ENCODE results near the gene IL12RB1. TPM values are rescaled to one million over a fixed set of nuclear protein-coding genes. Genes with fewer than 3 reads are reported as not detected.
"Not testable (repeated sequence)": the region's sequence is repeated elsewhere in the genome, so short reads cannot be mapped to it uniquely, and the experiment has no call there.

Gene IL12RB1
- total and polyA plus RNA-seq, 3 experiments from 2014 or later: 18.9 to 43.2 (median 19.6) TPM

DNA sequence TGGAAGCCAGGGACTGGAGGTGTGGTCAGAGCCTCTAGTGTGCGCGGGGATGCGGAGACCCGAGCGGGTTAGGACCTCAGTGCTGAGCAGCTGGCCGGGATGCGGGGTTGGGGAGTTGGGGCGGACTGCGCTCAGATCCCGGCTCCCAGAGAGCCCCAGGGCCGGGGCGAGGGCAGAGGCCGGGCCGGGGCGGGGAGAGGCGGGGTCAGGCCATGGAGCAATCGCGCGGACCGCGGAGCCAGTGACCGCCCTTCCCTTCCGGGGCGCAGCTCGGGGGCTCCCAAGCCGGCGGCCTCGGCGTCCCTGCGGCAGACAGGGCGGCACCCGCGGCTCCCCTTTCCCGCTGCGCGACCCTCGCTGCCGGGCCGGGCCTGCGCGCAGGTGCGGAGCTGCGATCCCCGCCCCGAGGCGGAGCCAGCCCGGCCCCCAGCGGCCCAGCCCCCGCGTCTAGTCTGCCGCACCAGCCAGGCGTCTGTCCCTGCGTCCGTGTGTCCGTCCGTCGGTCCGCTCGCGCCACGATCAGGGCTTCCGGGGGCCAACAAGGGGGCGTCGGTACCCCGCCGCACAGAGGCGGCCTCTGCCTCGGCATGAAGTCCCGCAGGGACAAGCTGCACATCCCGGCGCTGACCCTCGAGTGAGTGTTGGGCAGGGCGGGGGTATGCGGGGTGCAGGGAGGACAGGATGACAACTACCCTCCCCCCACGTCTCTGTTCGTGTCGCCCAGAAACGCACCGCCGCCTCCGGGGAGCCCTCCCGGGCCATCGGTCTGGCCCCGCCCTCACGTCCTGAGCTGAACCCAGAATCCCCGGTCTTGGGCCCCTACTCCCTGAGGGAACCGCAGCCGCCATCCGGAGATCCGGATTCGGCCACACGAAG, 23.2 kb upstream of the IL12RB1 start:
- peak overlapping the region; percentile 51 for H3K27ac ChIP-seq (ENCODE audit: low read depth, low read length)
- H3K4me1 ChIP-seq (ENCODE audit: insufficient read depth, low read length): peaks cover 13% of the 10 kb centered on the region
- peak overlapping the region in 5 of 8 donors; percentile 59 to 92 (median 89) for H3K27ac Mint-ChIP-seq
- no peaks in the 10 kb centered on the region for H3K9me3 ChIP-seq (ENCODE audit: low read length)
- ChIA-PET POLR2A (interaction anchor here (0.5 to 2.5 kb wide), 10 partner anchors 10 to 169 kb away, joined by 3 to 18 read pairs (median 3); partner anchors contain the start of genes IL12RB1, MAST3 and MPV17L2), CTCF (interaction anchor here (0.8 to 5.6 kb wide), 16 partner anchors 10 to 218 kb away, joined by 3 to 28 read pairs (median 6); partner anchors contain the start of genes ARRDC2, IL12RB1, MAST3 and PIK3R2)
- peaks cover 16 to 30% (median 18%) of the 10 kb centered on the region in 3 donors for H3K4me1 Mint-ChIP-seq
- no peaks in the 10 kb centered on the region for H3K27me3 Mint-ChIP-seq
- peak overlapping the region; percentile 61 for H3K4me3 ChIP-seq (ENCODE audit: low read length)
- peak; percentile 31 to 68 (median 46) for DNase-seq
- H3K27me3 ChIP-seq (ENCODE audit: insufficient read depth, low read length, poor library complexity, severe bottlenecking): no peaks in the 10 kb centered on the region
- H3K36me3 ChIP-seq (ENCODE audit: insufficient read depth, low read length): no peaks in the 10 kb centered on the region
- peaks cover 0 to 6% (median 0%) of the 10 kb centered on the region in 3 donors for H3K36me3 Mint-ChIP-seq
- H3K4me3 Mint-ChIP-seq: peak overlapping the region; percentile 73 to 93 (median 86)
- no peaks in the 10 kb centered on the region for H3K9me3 Mint-ChIP-seq

DNA sequence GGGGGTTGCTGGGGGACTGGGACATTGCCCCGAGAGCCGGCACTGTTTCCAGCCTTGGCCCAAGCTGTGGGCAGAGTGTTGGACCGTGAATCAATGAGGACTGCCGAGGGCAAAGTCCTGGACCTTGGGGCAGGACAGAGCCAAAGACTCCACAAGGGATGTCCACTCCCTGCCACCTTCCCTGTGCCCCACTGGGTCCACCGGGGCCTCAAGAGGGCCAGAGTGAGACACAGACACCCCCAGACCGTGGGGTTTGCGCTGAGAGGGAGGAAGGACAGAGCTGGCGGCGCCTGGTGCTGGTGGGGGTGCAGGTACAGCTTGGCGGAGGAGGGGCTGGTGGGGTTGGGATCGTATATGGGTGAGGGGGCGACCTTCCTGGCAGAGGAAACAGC, 22.6 kb upstream of the IL12RB1 start:
- Mint-ChIP-seq H3K4me3 (peak overlapping the region; percentile 67 to 93 (median 80)), H3K9me3 (no peaks in the 10 kb centered on the region), H3K36me3 (peaks cover 0 to 5% (median 0%) of the 10 kb centered on the region in 3 donors), H3K27me3 (no peaks in the 10 kb centered on the region), H3K4me1 (peaks cover 18 to 35% (median 21%) of the 10 kb centered on the region in 3 donors), H3K27ac (peak overlapping the region in 7 of 8 donors; percentile 59 to 96 (median 89))
- CTCF ChIA-PET: interaction anchor here (1.6 to 5.6 kb wide), 8 partner anchors 10 to 143 kb away, joined by 5 to 28 read pairs (median 11); partner anchors contain the start of genes ARRDC2, IL12RB1 and MAST3
- Histone ChIP-seq H3K4me3 (ENCODE audit: low read length) (peak overlapping the region; percentile 61), H3K36me3 (ENCODE audit: insufficient read depth, low read length) (no peaks in the 10 kb centered on the region), H3K9me3 (ENCODE audit: low read length) (no peaks in the 10 kb centered on the region), H3K4me1 (ENCODE audit: insufficient read depth, low read length) (peaks cover 20% of the 10 kb centered on the region), H3K27ac (ENCODE audit: low read depth, low read length) (peak overlapping the region; percentile 51), H3K27me3 (ENCODE audit: insufficient read depth, low read length, poor library complexity, severe bottlenecking) (no peaks in the 10 kb centered on the region)
- DNase-seq: no peak
- POLR2A ChIA-PET: interaction anchor here (0.5 to 2.5 kb wide), 8 partner anchors 10 to 172 kb away, joined by 3 to 18 read pairs (median 3); partner anchors contain the start of genes ARRDC2, JUND and MAST3

- no peaks in the 10 kb centered on the region for H3K9me3 ChIP-seq (ENCODE audit: low read length)
These were observed 22.2 kb upstream of the IL12RB1 start for GRCh38 chr19:18108897-18109296.

DNA sequence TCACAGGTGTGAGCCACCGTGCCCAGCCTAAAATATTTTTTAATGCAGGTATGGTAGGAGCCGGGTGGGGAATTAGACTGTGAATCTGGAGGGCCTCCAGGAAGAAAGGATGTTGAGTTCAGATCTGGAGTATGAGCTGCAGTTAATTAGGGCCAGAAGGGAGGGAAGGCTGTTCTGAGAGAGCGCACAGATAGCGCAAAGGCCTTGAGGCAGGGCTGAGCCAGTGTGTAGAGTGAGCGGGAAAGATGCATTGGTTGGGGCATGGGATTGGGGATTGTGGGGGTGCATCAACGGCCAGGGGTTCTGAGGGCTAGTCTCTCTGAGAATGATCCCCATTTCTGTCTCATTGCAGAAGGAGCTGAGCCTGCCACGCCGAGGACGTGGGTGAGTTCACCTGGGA, 20.5 kb upstream of the IL12RB1 start:
- H3K4me3 Mint-ChIP-seq: peak overlapping the region in 3 of 7 donors; percentile 0 to 32 (median 32)
- Histone ChIP-seq H3K4me3 (ENCODE audit: low read length) (no peak overlapping the region), H3K27ac (ENCODE audit: low read depth, low read length) (no peak overlapping the region), H3K9me3 (ENCODE audit: low read length) (no peaks in the 10 kb centered on the region), H3K27me3 (ENCODE audit: insufficient read depth, low read length, poor library complexity, severe bottlenecking) (no peaks in the 10 kb centered on the region), H3K4me1 (ENCODE audit: insufficient read depth, low read length) (peaks cover 23% of the 10 kb centered on the region), H3K36me3 (ENCODE audit: insufficient read depth, low read length) (no peaks in the 10 kb centered on the region)
- peaks cover 0 to 1% (median 0%) of the 10 kb centered on the region in 3 donors for H3K36me3 Mint-ChIP-seq
- no peaks in the 10 kb centered on the region for H3K9me3 Mint-ChIP-seq
- H3K27ac Mint-ChIP-seq: peak overlapping the region in 1 of 8 donors; percentile 33
- ChIA-PET CTCF (interaction anchor here (1.3 kb wide), 2 partner anchors 27 to 60 kb away, joined by 3 to 4 read pairs; no protein-coding TSS in a partner anchor), POLR2A (no interaction called here)
- no peak for DNase-seq
- peaks cover 18 to 33% (median 21%) of the 10 kb centered on the region in 3 donors for H3K4me1 Mint-ChIP-seq
- no peaks in the 10 kb centered on the region for H3K27me3 Mint-ChIP-seq

More at GRCh38 chr19:18108897-18109296, 22.2 kb upstream of the IL12RB1 start:
- H3K4me1 ChIP-seq (ENCODE audit: insufficient read depth, low read length): peaks cover 23% of the 10 kb centered on the region
- ChIA-PET POLR2A (interaction anchor here (0.6 to 1.8 kb wide), 5 partner anchors 11 to 173 kb away, joined by 3 to 7 read pairs (median 3); partner anchors contain the start of genes ARRDC2, JUND and MAST3), CTCF (interaction anchor here (1.6 to 5.6 kb wide), 4 partner anchors 9 to 59 kb away, joined by 5 to 28 read pairs (median 13); no protein-coding TSS in a partner anchor)
- H3K36me3 Mint-ChIP-seq: peaks cover 0 to 4% (median 0%) of the 10 kb centered on the region in 3 donors
- no peak for DNase-seq
- no peaks in the 10 kb centered on the region for H3K27me3 ChIP-seq (ENCODE audit: insufficient read depth, low read length, poor library complexity, severe bottlenecking)
- H3K4me1 Mint-ChIP-seq: peaks cover 19 to 37% (median 24%) of the 10 kb centered on the region in 3 donors
- H3K9me3 Mint-ChIP-seq: no peaks in the 10 kb centered on the region
- no peaks in the 10 kb centered on the region for H3K36me3 ChIP-seq (ENCODE audit: insufficient read depth, low read length)
- H3K27me3 Mint-ChIP-seq: no peaks in the 10 kb centered on the region
- peak overlapping the region; percentile 51 for H3K27ac ChIP-seq (ENCODE audit: low read depth, low read length)
- H3K27ac Mint-ChIP-seq: peak overlapping the region in 7 of 8 donors; percentile 68 to 96 (median 89)
- H3K4me3 Mint-ChIP-seq: peak overlapping the region; percentile 67 to 93 (median 80)
- no peak overlapping the region for H3K4me3 ChIP-seq (ENCODE audit: low read length)

- H3K27ac ChIP-seq (ENCODE audit: low read depth, low read length); H3K27me3 ChIP-seq (ENCODE audit: insufficient read depth, low read length, poor library complexity, severe bottlenecking); H3K9me3 ChIP-seq (ENCODE audit: low read length); H3K27ac Mint-ChIP-seq; H3K9me3 Mint-ChIP-seq; DNase-seq; H3K36me3 Mint-ChIP-seq; H3K27me3 Mint-ChIP-seq; H3K36me3 ChIP-seq (ENCODE audit: insufficient read depth, low read length); H3K4me3 ChIP-seq (ENCODE audit: low read length): not testable (repeated sequence)
- peaks cover 12% of the 10 kb centered on the region for H3K4me1 ChIP-seq (ENCODE audit: insufficient read depth, low read length)
- Mint-ChIP-seq H3K4me3 (peak overlapping the region in 1 of 7 donors; percentile 12), H3K4me1 (peaks cover 17 to 23% (median 21%) of the 10 kb centered on the region in 3 donors)
- ChIA-PET CTCF (interaction anchor here (1.5 to 3.1 kb wide), 2 partner anchors 7 to 98 kb away, joined by 3 to 19 read pairs; no protein-coding TSS in a partner anchor), POLR2A (interaction anchor here (1.4 to 1.7 kb wide), 2 partner anchors 12 to 14 kb away, joined by 5 to 6 read pairs; no protein-coding TSS in a partner anchor)
These were observed 18.5 kb upstream of the IL12RB1 start for GRCh38 chr19:18105259-18105658.

DNA sequence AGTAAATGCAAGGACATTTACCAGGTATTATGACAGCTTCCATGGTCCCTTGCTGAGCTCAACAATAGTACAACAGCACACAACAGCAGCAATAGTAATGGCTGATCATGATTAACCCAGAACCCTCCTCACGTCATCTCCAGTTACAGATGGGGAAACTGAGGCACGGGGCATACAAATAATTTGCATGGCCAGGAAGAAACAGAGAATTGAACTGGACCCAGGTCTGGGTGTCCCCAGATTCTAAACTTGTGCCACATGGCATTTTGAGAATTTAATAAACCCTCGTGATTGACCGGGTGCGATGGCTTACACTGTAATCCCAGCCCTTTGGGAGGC, 18.0 kb upstream of the IL12RB1 start:
- Histone ChIP-seq H3K27me3 (ENCODE audit: insufficient read depth, low read length, poor library complexity, severe bottlenecking) (no peaks in the 10 kb centered on the region), H3K4me1 (ENCODE audit: insufficient read depth, low read length) (peaks cover 12% of the 10 kb centered on the region), H3K9me3 (ENCODE audit: low read length) (no peaks in the 10 kb centered on the region), H3K27ac (ENCODE audit: low read depth, low read length) (no peak overlapping the region), H3K36me3 (ENCODE audit: insufficient read depth, low read length) (no peaks in the 10 kb centered on the region), H3K4me3 (ENCODE audit: low read length) (peak overlapping the region; percentile 63)
- H3K36me3 Mint-ChIP-seq: peaks cover 0 to under 1% (median 0%) of the 10 kb centered on the region in 3 donors
- no peak for DNase-seq
- peak overlapping the region; percentile 68 to 80 (median 75) for H3K4me3 Mint-ChIP-seq
- peaks cover 17 to 23% (median 23%) of the 10 kb centered on the region in 3 donors for H3K4me1 Mint-ChIP-seq
- ChIA-PET CTCF (interaction anchor here (1.5 to 3.1 kb wide), 2 partner anchors 8 to 97 kb away, joined by 3 to 19 read pairs; no protein-coding TSS in a partner anchor), POLR2A (interaction anchor here (1.4 to 1.7 kb wide), 2 partner anchors 12 to 14 kb away, joined by 5 to 6 read pairs; no protein-coding TSS in a partner anchor)
- H3K27ac Mint-ChIP-seq: peak overlapping the region; percentile 54 to 89 (median 81)
- H3K9me3 Mint-ChIP-seq: no peaks in the 10 kb centered on the region
- no peaks in the 10 kb centered on the region for H3K27me3 Mint-ChIP-seq

DNA sequence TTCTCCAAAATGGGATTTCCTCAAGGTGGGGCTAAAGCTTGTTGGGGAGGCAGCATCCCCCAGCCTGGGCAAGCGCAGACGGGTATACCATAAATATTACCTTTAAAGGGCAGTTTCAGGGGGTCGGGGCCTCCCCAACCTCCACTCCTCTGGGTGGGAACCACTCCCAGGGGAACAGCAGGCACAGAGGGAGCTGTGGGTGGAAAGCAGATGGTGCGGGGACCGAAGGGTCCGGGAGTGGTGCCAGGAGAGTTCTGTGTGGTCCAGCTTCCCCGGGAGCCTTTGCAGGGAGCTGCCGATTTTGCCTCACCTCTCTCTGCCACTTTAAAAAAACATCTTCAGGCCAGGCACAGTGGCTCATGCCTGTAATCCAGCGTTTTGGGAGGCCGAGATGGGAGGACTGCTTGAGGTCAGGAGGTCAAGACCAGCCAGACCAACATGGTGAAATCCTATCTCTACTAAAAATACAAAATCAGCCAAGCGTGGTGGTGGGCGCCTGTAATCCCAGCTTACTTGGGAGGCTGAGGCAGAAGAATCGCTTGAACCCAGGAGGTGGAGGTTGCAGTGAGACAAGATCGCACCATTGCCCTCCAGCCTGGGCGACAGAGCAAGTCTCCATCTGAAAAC, 16.3 kb upstream of the IL12RB1 start:
- Histone ChIP-seq H3K4me1 (ENCODE audit: insufficient read depth, low read length) (peaks cover 28% of the 10 kb centered on the region), H3K27ac (ENCODE audit: low read depth, low read length) (no peak overlapping the region), H3K36me3 (ENCODE audit: insufficient read depth, low read length) (no peaks in the 10 kb centered on the region), H3K4me3 (ENCODE audit: low read length) (no peak overlapping the region), H3K27me3 (ENCODE audit: insufficient read depth, low read length, poor library complexity, severe bottlenecking) (no peaks in the 10 kb centered on the region), H3K9me3 (ENCODE audit: low read length) (no peaks in the 10 kb centered on the region)
- no peak for DNase-seq
- H3K27me3 Mint-ChIP-seq: no peaks in the 10 kb centered on the region
- H3K4me1 Mint-ChIP-seq: peaks cover 26 to 30% (median 30%) of the 10 kb centered on the region in 3 donors
- ChIA-PET POLR2A (no interaction called here), CTCF (interaction anchor here (3.1 kb wide), 1 partner anchor 10 kb away, joined by 19 read pairs; no protein-coding TSS in a partner anchor)
- H3K9me3 Mint-ChIP-seq: no peaks in the 10 kb centered on the region
- peak overlapping the region in 3 of 8 donors; percentile 11 to 94 (median 83) for H3K27ac Mint-ChIP-seq
- H3K36me3 Mint-ChIP-seq: peaks cover 0 to 2% (median 0%) of the 10 kb centered on the region in 3 donors
- H3K4me3 Mint-ChIP-seq: peak overlapping the region in 2 of 7 donors; percentile 42 to 56

Data from CD8-positive, alpha-beta memory T cell (primary cell).